OCI-LY7 (cell line): ENCODE measurements around the gene PICALM.

ENCODE experiments used
- EZH2phosphoT487 ChIP-seq: fragments of 200-600 bp; sonication (generic); IDR thresholded peaks from 2 replicates; pipeline ENCODE4 v1.6.1; 2018; ENCODE audit warnings: low read depth, borderline replicate concordance, mild to moderate bottlenecking, mixed run types, antibody characterized with exemption, low read length, moderate library complexity, mixed read lengths
- TF ChIP-seq, protein P1 (sequence below): fragments of 200-600 bp; sonication (generic); conservative IDR thresholded peaks from 2 replicates; pipeline ENCODE4 v1.5.1; 2014; ENCODE audit warnings: mild to moderate bottlenecking, antibody characterized with exemption, low read length, moderate library complexity, mixed read lengths

- TF ChIP-seq, protein P1, sequence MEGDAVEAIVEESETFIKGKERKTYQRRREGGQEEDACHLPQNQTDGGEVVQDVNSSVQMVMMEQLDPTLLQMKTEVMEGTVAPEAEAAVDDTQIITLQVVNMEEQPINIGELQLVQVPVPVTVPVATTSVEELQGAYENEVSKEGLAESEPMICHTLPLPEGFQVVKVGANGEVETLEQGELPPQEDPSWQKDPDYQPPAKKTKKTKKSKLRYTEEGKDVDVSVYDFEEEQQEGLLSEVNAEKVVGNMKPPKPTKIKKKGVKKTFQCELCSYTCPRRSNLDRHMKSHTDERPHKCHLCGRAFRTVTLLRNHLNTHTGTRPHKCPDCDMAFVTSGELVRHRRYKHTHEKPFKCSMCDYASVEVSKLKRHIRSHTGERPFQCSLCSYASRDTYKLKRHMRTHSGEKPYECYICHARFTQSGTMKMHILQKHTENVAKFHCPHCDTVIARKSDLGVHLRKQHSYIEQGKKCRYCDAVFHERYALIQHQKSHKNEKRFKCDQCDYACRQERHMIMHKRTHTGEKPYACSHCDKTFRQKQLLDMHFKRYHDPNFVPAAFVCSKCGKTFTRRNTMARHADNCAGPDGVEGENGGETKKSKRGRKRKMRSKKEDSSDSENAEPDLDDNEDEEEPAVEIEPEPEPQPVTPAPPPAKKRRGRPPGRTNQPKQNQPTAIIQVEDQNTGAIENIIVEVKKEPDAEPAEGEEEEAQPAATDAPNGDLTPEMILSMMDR, result no peak
- no peak for TF ChIP-seq EZH2phosphoT487
Observed at GRCh38 chr11:86072211-86072610, 3.3 kb upstream of the PICALM start.
